ENCODE measurements around the gene SRCAP. TPM values are rescaled to one million over a fixed set of nuclear protein-coding genes. Genes with fewer than 3 reads are reported as not detected.

Gene SRCAP
- total and polyA plus RNA-seq, 2 of the 8 experiments (the other 6 are each of a cell fraction or from before 2014, with no cell fraction given), result 5.5 to 54.3 TPM

- TF ChIP-seq USF2 (IDR thresholded peaks at IDR 0.05; ENCODE audit: low read length), result no peak
- TF ChIP-seq YY1 (IDR thresholded peaks at IDR 0.05; ENCODE audit: low read depth, low read length), result no peak
- no peak for TF ChIP-seq RBBP5 (IDR thresholded peaks at IDR 0.05; ENCODE audit: borderline replicate concordance, low read depth, low read length)
- no peak for TF ChIP-seq MAFK (IDR thresholded peaks at IDR 0.05; ENCODE audit: low read depth, low read length)
- no peak for TF ChIP-seq RXRA (IDR thresholded peaks at IDR 0.05; ENCODE audit: insufficient read depth, low read depth, low read length)
- no peak for TF ChIP-seq KDM1A (IDR thresholded peaks at IDR 0.05; ENCODE audit: borderline replicate concordance, low read length)
- no peak for TF ChIP-seq SUZ12 (IDR thresholded peaks at IDR 0.05; ENCODE audit: low read length)
Measured at GRCh38 chr16:30725418-30725792, 26.4 kb downstream of the SRCAP start (continued).

Measured in H1 (cell line).